Endothelial cell of umbilical vein (primary cell): Measurements from ENCODE around the gene CLDN1. TPM values are rescaled to one million over a fixed set of nuclear protein-coding genes. Genes with fewer than 3 reads are reported as not detected.

Source experiments
- BruUV-seq: library from RNA; stranded (reverse); fragments of 400-500 nt; replicated peaks from 2 replicates; lab custom pipeline; 2021; lab: Mats Ljungman, UMichigan
- CTCF ChIA-PET: fragments of 300-600, 350-600 bp; sonication (Branson Sonifier 250); formaldehyde crosslinking; loops from one replicate; lab custom pipeline; 2021; ENCODE audit warnings: antibody characterized with exemption, inconsistent platforms; lab: Charles Lee
- POLR2A ChIA-PET: fragments of 300-600, 350-600 bp; sonication (Branson Sonifier 250); formaldehyde crosslinking; loops from one replicate; lab custom pipeline; 2021; ENCODE audit warnings: antibody characterized with exemption, inconsistent platforms; lab: Charles Lee
- DNase-seq: peaks from one replicate; pipeline ENCODE4 v3.0.0-alpha.2; 2011; ENCODE audit warnings: low read depth, low spot score
- FAIRE-seq: peaks from 2 replicates; lab custom pipeline; 2011; peaks lifted over from hg19 to GRCh38; lab: Jason Lieb, UNC
- H2AFZ ChIP-seq: 2 replicates; pipeline ENCODE4 v1.6.0; 2012; ENCODE audit warnings: low read depth, low read length, control low read depth, inconsistent platforms
- H3K27ac ChIP-seq: 2 replicates; pipeline ENCODE4 v1.5.1; 2011; ENCODE audit warnings: low read depth, mild to moderate bottlenecking, control low read depth, low read length, moderate library complexity; ENCODE audit not compliant: insufficient read depth
- H3K27me3 ChIP-seq, 2 experiments: 2 replicates each; pipeline versions ENCODE4 v1.6.0 to v1.6.1; 2011; ENCODE audit warnings: low read length in 2 of 2, mixed read lengths in 1 of 2; ENCODE audit not compliant: control insufficient read depth in 2 of 2, insufficient read depth in 2 of 2
- H3K36me3 ChIP-seq, 2 experiments: 2 replicates in 1 of 2; 3 replicates in 1 of 2; pipeline ENCODE4 v1.5.1; 2011; ENCODE audit warnings: low read length in 2 of 2, mild to moderate bottlenecking in 1 of 2, moderate library complexity in 1 of 2; ENCODE audit not compliant: control insufficient read depth in 2 of 2, insufficient read depth in 2 of 2; ENCODE audit errors: extremely low read depth in 1 of 2
- H3K4me1 ChIP-seq: 3 replicates; pipeline ENCODE4 v1.5.1; 2011; ENCODE audit warnings: mild to moderate bottlenecking, low read length; ENCODE audit not compliant: control insufficient read depth, insufficient read depth; ENCODE audit errors: extremely low read depth
- H3K4me2 ChIP-seq: 2 replicates; pipeline ENCODE4 v1.6.1; 2011; ENCODE audit warnings: low read length, control low read depth, mixed read lengths; ENCODE audit not compliant: insufficient read depth
- H3K4me3 ChIP-seq, 3 experiments: fragments of 200-600 bp in 1 of 3; sonication (generic), shearing (Covaris generic) in 1 of 3; replicated peaks in 1 of 3; 2 replicates each; pipeline ENCODE4 v1.5.1; 2011 to 2016; ENCODE audit warnings: control low read depth in 3 of 3, low read length in 3 of 3, mild to moderate bottlenecking in 2 of 3, inconsistent platforms in 1 of 3, low read depth in 1 of 3, moderate library complexity in 1 of 3; ENCODE audit not compliant: insufficient read depth in 1 of 3
- H3K79me2 ChIP-seq: 2 replicates; pipeline ENCODE4 v1.6.0; 2012; ENCODE audit warnings: low read length, inconsistent platforms; ENCODE audit not compliant: control insufficient read depth, insufficient read depth
- H3K9ac ChIP-seq: replicated peaks from 2 replicates; pipeline ENCODE3; 2011; ENCODE audit warnings: low read length, control low read depth; ENCODE audit not compliant: insufficient read depth; ENCODE audit errors: extremely low read depth
- H3K9me1 ChIP-seq: replicated peaks from 3 replicates; pipeline ENCODE4 v1.6.0; 2011; ENCODE audit warnings: mild to moderate bottlenecking, low read length; ENCODE audit not compliant: control insufficient read depth, insufficient read depth; ENCODE audit errors: extremely low read depth
- H3K9me3 ChIP-seq: replicated peaks from 2 replicates; pipeline ENCODE4 v1.5.1; 2012; ENCODE audit warnings: low read length, inconsistent platforms; ENCODE audit not compliant: control insufficient read depth, insufficient read depth
- H4K20me1 ChIP-seq: replicated peaks from 2 replicates; pipeline ENCODE3; 2011; ENCODE audit warnings: mild to moderate bottlenecking, low read length; ENCODE audit not compliant: control insufficient read depth, insufficient read depth; ENCODE audit errors: extremely low read depth
- CTCF ChIP-seq, 2 donors: IDR thresholded peaks; 1 replicate in 1 of 2; 2 replicates in 1 of 2; pipeline ENCODE4 v1.5.1; 2011; ENCODE audit warnings: low read length in 2 of 2, mild to moderate bottlenecking in 2 of 2, moderate library complexity in 2 of 2, control low read depth in 1 of 2, inconsistent platforms in 1 of 2, low read depth in 1 of 2; ENCODE audit not compliant: insufficient read depth in 1 of 2; ENCODE audit errors: extremely low read depth in 1 of 2
- EZH2 ChIP-seq: IDR thresholded peaks from 2 replicates; pipeline ENCODE4 v1.6.1; 2012; ENCODE audit warnings: borderline replicate concordance, low read depth, mild to moderate bottlenecking, moderate library complexity, low read length, inconsistent platforms; ENCODE audit not compliant: severe bottlenecking
- FOS ChIP-seq: IDR thresholded peaks from 2 replicates; pipeline ENCODE4 v1.6.1; 2011; ENCODE audit warnings: mild to moderate bottlenecking, low read length, moderate library complexity, borderline replicate concordance; ENCODE audit not compliant: insufficient read depth
- GATA2 ChIP-seq: IDR thresholded peaks from 2 replicates; pipeline ENCODE4 v1.7.0; 2011; ENCODE audit warnings: low read depth, mild to moderate bottlenecking, moderate library complexity, mixed read lengths, low read length; ENCODE audit not compliant: insufficient read length, insufficient read depth
- JUN ChIP-seq: IDR thresholded peaks from 2 replicates; pipeline ENCODE4 v1.6.1; 2011; ENCODE audit warnings: borderline replicate concordance, low read depth; ENCODE audit not compliant: insufficient read length, insufficient read depth
- MAX ChIP-seq: IDR thresholded peaks from 2 replicates; pipeline ENCODE4 v1.6.1; 2011; ENCODE audit not compliant: insufficient read depth, insufficient read length
- MYC ChIP-seq: IDR thresholded peaks from one replicate; pipeline ENCODE4 v1.6.1; 2011; ENCODE audit warnings: mild to moderate bottlenecking, low read depth, low read length
- POLR2A ChIP-seq: IDR thresholded peaks from 2 replicates; pipeline ENCODE4 v1.6.1; 2012; ENCODE audit warnings: low read depth, mild to moderate bottlenecking, control low read depth, low read length
- POLR2AphosphoS5 ChIP-seq: IDR thresholded peaks from 2 replicates; pipeline ENCODE4 v1.6.1; 2012; ENCODE audit warnings: low read depth, mild to moderate bottlenecking, control low read depth, low read length, moderate library complexity; ENCODE audit not compliant: insufficient read depth
- dilution Hi-C: fragments of 300-500 bp; cut with MboI; formaldehyde crosslinking; loops from one replicate; pipeline ENCODE4 v1.15.0; 2019; ENCODE audit warnings: low sequenced_read_pairs; ENCODE audit not compliant: extremely low pct_ligation_motif_present
- intact Hi-C: fragments of 100-400 bp; cut with micrococcal nuclease; formaldehyde crosslinking; loops from one replicate; pipeline ENCODE4 v1.10.0; 2022
- polyA plus RNA-seq, 4 experiments: library from polyadenylated mRNA; depleted of rRNA in 3 of 4; stranded (reverse) in 3 of 4; unstranded in 1 of 4; fragments of >200 nt; gene quantifications; 2 replicates each; pipeline versions ENCODE4 v1.2.1 to v1.2.3, GENCODE V29; 2011 to 2012; ENCODE audit warnings: missing spikeins in 1 of 4
- total RNA-seq: library from RNA; stranded (reverse); gene quantifications from 2 replicates; pipeline ENCODE4 v1.2.3, GENCODE V29; 2021

The CLDN1 gene
- total and polyA plus RNA-seq, 2 donors (not counting 3 experiments of a cell fraction or from before 2014, with no cell fraction given) = 0.27 to 0.32 TPM

- H3K9me1 ChIP-seq = no peaks in the 10 kb centered on the region
- no peak for TF ChIP-seq MYC
- no peak for TF ChIP-seq POLR2A
- no peak for TF ChIP-seq FOS
- no peak for TF ChIP-seq CTCF (IDR thresholded peaks at IDR 0.05; ENCODE audit: extremely low read depth in 1 of 2, insufficient read depth in 1 of 2, low read depth in 1 of 2, low read length in 2 of 2)
- no peak for TF ChIP-seq GATA2
- TF ChIP-seq MAX = no peak
- no peak for TF ChIP-seq POLR2AphosphoS5
- TF ChIP-seq JUN = no peak
- TF ChIP-seq EZH2 = no peak
- H3K9me3 ChIP-seq = no peaks in the 10 kb centered on the region
- no peak overlapping the region for H3K4me3 ChIP-seq
- ChIA-PET CTCF (interaction anchor here (0.6 to 4.6 kb wide), 69 partner anchors 8 to 728 kb away, joined by 3 to 167 read pairs (median 6); partner anchors contain the start of gene P3H2), POLR2A (interaction anchor here (0.9 kb wide), 1 partner anchor 17 kb away, joined by 3 read pairs; no protein-coding TSS in a partner anchor)
- H3K4me2 ChIP-seq = peak overlapping the region; percentile 36
- no peaks in the 10 kb centered on the region for H4K20me1 ChIP-seq
- no TSS peak for BruUV-seq
- no peaks in the 10 kb centered on the region for H3K79me2 ChIP-seq
- peak overlapping the region; percentile 57 for H2AFZ ChIP-seq
- intact Hi-C loops = loop anchor here (1.0 to 5.0 kb wide), 8 partner anchors 23 to 361 kb away; partner anchors contain the start of gene P3H2
- H3K9ac ChIP-seq = no peak overlapping the region
- no peak overlapping the region for H3K27ac ChIP-seq
- no peaks in the 10 kb centered on the region for H3K36me3 ChIP-seq
- DNase-seq (no peak), FAIRE-seq (no peak)
- peaks cover 2 to 10% of the 10 kb centered on the region in 2 experiments for H3K27me3 ChIP-seq
- dilution Hi-C loops = loop anchor here (25.0 kb wide), 1 partner anchor 360 kb away; no protein-coding TSS in a partner anchor
- H3K4me1 ChIP-seq = peaks cover 4% of the 10 kb centered on the region
Measured at GRCh38 chr3:190322604-190323245, 479 bp upstream of the CLDN1 start.
